ENCODE data around the gene SNAP91. TPM values are rescaled to one million over a fixed set of nuclear protein-coding genes. Genes with fewer than 3 reads are reported as not detected.
"Not testable (repeated sequence)": the region's sequence is repeated elsewhere in the genome, so short reads cannot be mapped to it uniquely, and the experiment has no call there.

Gene SNAP91
- total and polyA plus RNA-seq, 10 donors: 0.17 to 2.9 (median 1.5) TPM

DNA sequence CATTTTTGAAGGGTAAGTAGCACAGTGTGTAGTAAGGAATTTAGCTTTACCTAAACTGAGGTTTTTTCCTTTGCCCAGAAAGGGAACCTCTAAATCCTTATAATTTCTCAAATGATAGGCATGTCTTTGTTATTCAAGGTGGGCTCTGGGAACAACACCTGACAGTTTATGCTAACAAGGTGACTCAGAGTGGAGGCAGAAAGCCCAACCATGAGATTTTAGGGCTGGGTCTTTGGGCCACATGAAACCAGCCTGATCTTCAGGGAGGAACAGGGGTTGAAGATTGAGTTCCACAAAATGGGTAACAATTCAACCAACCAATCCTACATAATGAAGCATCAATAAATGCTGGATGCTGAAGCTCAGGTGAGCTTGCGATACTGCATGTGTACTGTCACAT is 149.9 kb downstream of the SNAP91 start:
- H3K36me3 ChIP-seq: no peaks in the 10 kb centered on the region
- peaks cover 0 to 17% (median 5%) of the 10 kb centered on the region in 8 donors for H3K9me3 ChIP-seq
- DNase-seq: no peak
- no peak for TF ChIP-seq POLR2AphosphoS5 (IDR thresholded peaks at IDR 0.05)
- TF ChIP-seq, protein P1, sequence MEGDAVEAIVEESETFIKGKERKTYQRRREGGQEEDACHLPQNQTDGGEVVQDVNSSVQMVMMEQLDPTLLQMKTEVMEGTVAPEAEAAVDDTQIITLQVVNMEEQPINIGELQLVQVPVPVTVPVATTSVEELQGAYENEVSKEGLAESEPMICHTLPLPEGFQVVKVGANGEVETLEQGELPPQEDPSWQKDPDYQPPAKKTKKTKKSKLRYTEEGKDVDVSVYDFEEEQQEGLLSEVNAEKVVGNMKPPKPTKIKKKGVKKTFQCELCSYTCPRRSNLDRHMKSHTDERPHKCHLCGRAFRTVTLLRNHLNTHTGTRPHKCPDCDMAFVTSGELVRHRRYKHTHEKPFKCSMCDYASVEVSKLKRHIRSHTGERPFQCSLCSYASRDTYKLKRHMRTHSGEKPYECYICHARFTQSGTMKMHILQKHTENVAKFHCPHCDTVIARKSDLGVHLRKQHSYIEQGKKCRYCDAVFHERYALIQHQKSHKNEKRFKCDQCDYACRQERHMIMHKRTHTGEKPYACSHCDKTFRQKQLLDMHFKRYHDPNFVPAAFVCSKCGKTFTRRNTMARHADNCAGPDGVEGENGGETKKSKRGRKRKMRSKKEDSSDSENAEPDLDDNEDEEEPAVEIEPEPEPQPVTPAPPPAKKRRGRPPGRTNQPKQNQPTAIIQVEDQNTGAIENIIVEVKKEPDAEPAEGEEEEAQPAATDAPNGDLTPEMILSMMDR (IDR thresholded peaks at IDR 0.05 in 8 of 11, conservative IDR thresholded peaks at IDR 0.05 in 3 of 11): no peak
- no peak for TF ChIP-seq POLR2A (IDR thresholded peaks at IDR 0.05)
- H3K27me3 ChIP-seq (replicated peaks in 1 of 7): no peaks in the 10 kb centered on the region
- no peaks in the 10 kb centered on the region for H3K4me1 ChIP-seq
- intact Hi-C loops (cut with DNase I; ENCODE audit: low total_unique reads): no loop called here
- no peak overlapping the region for H3K27ac ChIP-seq
- no peak overlapping the region for H3K4me3 ChIP-seq
- WGBS, 5 donors: 88 to 100% (median 100%) methylated on average over 1 of the region's 1 CpG

DNA sequence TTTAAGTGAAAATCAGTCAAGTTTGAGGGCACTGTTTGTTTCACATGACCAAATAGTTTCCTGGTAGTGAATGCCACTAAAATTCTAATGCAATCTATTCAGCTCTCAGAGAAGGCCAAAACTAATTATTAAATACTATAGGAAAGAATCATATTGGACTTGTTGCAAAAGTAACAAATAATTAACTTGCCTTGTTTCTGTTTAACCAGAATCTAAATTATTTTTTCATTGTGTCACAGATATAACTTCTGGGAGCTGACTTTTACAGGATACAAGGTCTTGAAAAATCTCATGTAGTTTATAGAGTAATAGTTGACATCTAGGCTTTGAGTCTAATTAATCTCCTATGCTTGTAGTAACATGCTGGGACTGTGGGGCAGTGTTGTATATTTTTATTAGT is 152.0 kb downstream of the SNAP91 start:
- Histone ChIP-seq H3K27me3 (replicated peaks in 1 of 7) (no peaks in the 10 kb centered on the region), H3K27ac (no peak overlapping the region), H3K4me3 (no peak overlapping the region), H3K9me3 (peaks cover 0 to 6% (median 2%) of the 10 kb centered on the region in 8 donors), H3K4me1 (no peaks in the 10 kb centered on the region), H3K36me3 (no peaks in the 10 kb centered on the region)
- TF ChIP-seq POLR2AphosphoS5 (IDR thresholded peaks at IDR 0.05): no peak
- no peak for TF ChIP-seq POLR2A (IDR thresholded peaks at IDR 0.05)
- TF ChIP-seq, protein P1 (IDR thresholded peaks at IDR 0.05 in 8 of 11, conservative IDR thresholded peaks at IDR 0.05 in 3 of 11): no peak
- DNase-seq: no peak
- intact Hi-C loops (cut with DNase I; ENCODE audit: low total_unique reads): no loop called here

DNA sequence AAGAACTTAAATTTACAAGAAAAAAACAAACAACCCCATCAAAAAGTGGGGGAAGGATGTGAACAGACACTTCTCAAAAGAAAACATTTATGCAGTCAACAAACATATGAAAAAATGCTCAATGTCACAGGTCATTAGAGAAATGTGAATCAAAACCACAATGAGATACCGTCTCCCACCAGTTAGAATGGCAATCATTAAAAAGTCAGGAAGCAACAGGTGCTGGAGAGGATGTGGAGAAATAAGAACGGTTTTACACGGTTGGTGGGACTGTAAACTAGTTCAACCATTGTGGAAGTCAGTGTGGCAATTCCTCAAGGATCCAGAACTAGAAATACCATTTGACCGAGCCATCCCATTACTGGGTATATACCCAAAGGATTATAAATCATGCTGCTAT is 157.2 kb downstream of the SNAP91 start:
- WGBS, 5 donors: 82 to 94% (median 86%) methylated on average over 4 of the region's 4 CpGs
- H3K27ac ChIP-seq; H3K36me3 ChIP-seq; DNase-seq; H3K9me3 ChIP-seq; H3K27me3 ChIP-seq (replicated peaks in 1 of 7); intact Hi-C loops (cut with DNase I; ENCODE audit: low total_unique reads); H3K4me1 ChIP-seq; H3K4me3 ChIP-seq: not testable (repeated sequence)

DNA sequence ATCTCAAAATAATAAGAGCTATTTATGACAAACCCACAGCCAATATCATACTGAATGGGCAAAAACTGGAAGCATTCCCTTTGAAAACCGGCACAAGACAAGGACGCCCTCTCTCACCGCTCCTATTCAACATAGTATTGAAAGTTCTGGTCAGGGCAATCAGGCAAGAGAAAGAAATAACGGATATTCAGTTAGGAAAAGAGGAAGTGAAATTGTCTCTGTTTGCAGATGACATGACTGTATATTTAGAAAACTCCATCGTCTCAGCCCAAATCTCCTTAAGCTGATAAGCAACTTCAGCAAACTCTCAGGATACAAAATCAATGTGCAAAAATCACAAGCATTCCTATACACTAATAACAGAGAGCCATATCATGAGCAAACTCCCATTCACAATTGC is 158.4 kb downstream of the SNAP91 start:
- intact Hi-C loops (cut with DNase I; ENCODE audit: low total_unique reads): not testable (repeated sequence)

DNA sequence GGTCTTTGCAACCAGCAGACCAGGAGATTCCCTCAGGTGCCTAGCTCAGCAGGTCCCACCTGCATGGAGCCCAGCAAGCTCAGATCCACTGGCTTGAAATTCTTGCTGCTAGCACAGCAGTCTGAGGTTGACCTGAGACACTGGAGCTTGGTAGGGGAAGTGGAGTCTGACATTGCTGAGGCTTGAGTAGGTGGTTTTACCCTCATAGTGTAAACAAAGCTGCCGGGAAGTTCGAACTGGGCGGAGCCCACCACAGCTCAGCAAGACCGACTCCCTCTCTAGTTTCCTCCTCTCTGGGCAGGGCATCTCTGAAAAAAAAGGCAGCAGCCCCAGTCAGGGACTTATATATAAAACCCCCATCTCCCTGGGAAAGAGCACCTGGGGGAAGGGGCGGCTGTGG is 162.3 kb downstream of the SNAP91 start:
- no peak for DNase-seq
- H3K27ac ChIP-seq: no peak overlapping the region
- peaks cover 0 to 12% (median 3%) of the 10 kb centered on the region in 8 donors for H3K9me3 ChIP-seq
- H3K36me3 ChIP-seq: no peaks in the 10 kb centered on the region
- WGBS, 5 donors: 40 to 52% (median 44%) methylated on average over 5 of the region's 5 CpGs
- intact Hi-C loops (cut with DNase I; ENCODE audit: low total_unique reads): no loop called here
- H3K27me3 ChIP-seq (replicated peaks in 1 of 7): peaks cover 0 to 11% (median 0%) of the 10 kb centered on the region in 7 donors
- TF ChIP-seq POLR2A (IDR thresholded peaks at IDR 0.05): no peak
- no peak for TF ChIP-seq POLR2AphosphoS5 (IDR thresholded peaks at IDR 0.05)
- TF ChIP-seq, protein P1 (IDR thresholded peaks at IDR 0.05 in 8 of 11, conservative IDR thresholded peaks at IDR 0.05 in 3 of 11): no peak
- H3K4me1 ChIP-seq: no peaks in the 10 kb centered on the region
- H3K4me3 ChIP-seq: no peak overlapping the region

More for the DNA sequence above, 158.4 kb downstream of the SNAP91 start:
- not testable (repeated sequence) for H3K36me3 ChIP-seq, H3K27ac ChIP-seq, H3K4me3 ChIP-seq, H3K4me1 ChIP-seq, DNase-seq
- 35 to 51% (median 45%) methylated on average over 5 of the region's 5 CpGs for WGBS, 5 donors
- H3K27me3 ChIP-seq (replicated peaks in 1 of 7): peaks cover 0 to 11% (median 0%) of the 10 kb centered on the region in 7 donors
- peaks cover 0 to 15% (median 3%) of the 10 kb centered on the region in 8 donors for H3K9me3 ChIP-seq

All from spleen (tissue), 11 donors.